ENCODE measurements around the gene PTEN.

DNA sequence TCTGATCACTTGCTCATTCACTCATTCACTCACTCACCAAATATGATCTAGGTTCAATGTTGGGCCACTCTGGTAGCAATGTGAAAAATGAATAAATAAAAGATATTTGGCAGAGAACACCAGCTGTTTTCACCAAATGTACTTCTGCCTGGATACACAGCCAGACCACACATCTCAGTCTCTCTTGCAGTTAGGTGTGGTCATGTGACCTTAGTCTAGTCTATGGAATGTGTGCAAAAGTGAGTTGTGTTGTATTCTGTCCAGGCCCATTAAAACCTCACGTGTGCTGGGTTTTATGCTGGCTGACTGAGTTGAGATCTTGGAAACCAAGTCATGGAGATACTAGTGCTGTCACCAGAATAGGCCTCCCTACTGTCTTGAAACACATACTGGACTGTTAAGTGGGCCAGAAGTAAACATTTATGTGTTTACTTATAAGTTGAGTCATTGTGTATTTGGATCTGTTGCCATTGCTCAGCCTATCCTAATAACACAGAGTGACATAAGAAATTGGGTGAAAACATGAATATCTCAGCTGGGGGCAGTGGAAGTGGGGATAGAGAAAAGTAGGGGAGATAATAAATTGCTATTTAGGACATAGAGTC is 145.5 kb downstream of the PTEN start:
- TF ChIP-seq, protein P1, sequence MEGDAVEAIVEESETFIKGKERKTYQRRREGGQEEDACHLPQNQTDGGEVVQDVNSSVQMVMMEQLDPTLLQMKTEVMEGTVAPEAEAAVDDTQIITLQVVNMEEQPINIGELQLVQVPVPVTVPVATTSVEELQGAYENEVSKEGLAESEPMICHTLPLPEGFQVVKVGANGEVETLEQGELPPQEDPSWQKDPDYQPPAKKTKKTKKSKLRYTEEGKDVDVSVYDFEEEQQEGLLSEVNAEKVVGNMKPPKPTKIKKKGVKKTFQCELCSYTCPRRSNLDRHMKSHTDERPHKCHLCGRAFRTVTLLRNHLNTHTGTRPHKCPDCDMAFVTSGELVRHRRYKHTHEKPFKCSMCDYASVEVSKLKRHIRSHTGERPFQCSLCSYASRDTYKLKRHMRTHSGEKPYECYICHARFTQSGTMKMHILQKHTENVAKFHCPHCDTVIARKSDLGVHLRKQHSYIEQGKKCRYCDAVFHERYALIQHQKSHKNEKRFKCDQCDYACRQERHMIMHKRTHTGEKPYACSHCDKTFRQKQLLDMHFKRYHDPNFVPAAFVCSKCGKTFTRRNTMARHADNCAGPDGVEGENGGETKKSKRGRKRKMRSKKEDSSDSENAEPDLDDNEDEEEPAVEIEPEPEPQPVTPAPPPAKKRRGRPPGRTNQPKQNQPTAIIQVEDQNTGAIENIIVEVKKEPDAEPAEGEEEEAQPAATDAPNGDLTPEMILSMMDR (IDR thresholded peaks at IDR 0.05) = no peak
- TF ChIP-seq POLR2AphosphoS5 (IDR thresholded peaks at IDR 0.05) = no peak
